Lower leg skin (tissue), 4 donors: ENCODE measurements around the gene ARHGAP24. TPM values are rescaled to one million over a fixed set of nuclear protein-coding genes. Genes with fewer than 3 reads are reported as not detected.

Experiments
- DNase-seq, 2 donors: peaks; one replicate each; pipeline ENCODE4 v3.0.0-alpha.2; 2019; ENCODE audit warnings: low spot score in 2 of 2
- H3K4me3 ChIP-seq: fragments of 200-600 bp; sonication (generic); 2 replicates; pipeline ENCODE4 v1.5.1; 2017; ENCODE audit warnings: mild to moderate bottlenecking, low read depth; ENCODE audit not compliant: poor library complexity, severe bottlenecking
- POLR2A ChIP-seq, 2 donors: fragments of 450-650 bp; IDR thresholded peaks; one replicate each; pipeline ENCODE4 v1.6.1; 2016 to 2017; ENCODE audit warnings: antibody characterized with exemption in 2 of 2, mild to moderate bottlenecking in 1 of 2, moderate library complexity in 1 of 2
- WGBS, 2 donors: methylation state at CpG; one replicate each; pipeline ENCODE4 v1.1.5; 2018; 5-methylcytosine and 5-hydroxymethylcytosine counted together
- intact Hi-C: fragments of 100-400 bp; cut with DNase I; formaldehyde crosslinking; loops from one replicate; pipeline ENCODE4 v1.15.0; 2023; ENCODE audit warnings: low total_unique reads
- total RNA-seq, 4 donors: library from RNA; depleted of rRNA; stranded (reverse); fragments of >200 nt; gene quantifications; one replicate each; pipeline ENCODE4 v1.1.0, GENCODE V29; 2016
- TF ChIP-seq, protein P1 (sequence below), 3 donors: fragments of 450-650 bp; IDR thresholded peaks; one replicate each; pipeline ENCODE4 v1.5.1; 2016; ENCODE audit warnings: antibody characterized with exemption in 3 of 3, mild to moderate bottlenecking in 3 of 3, moderate library complexity in 2 of 3

ARHGAP24 gene
- total RNA-seq, 4 donors from 2014 or later = 13.1 to 58.4 (median 24.0) TPM

- no peak for TF ChIP-seq POLR2A (IDR thresholded peaks at IDR 0.05)
- TF ChIP-seq, protein P1, sequence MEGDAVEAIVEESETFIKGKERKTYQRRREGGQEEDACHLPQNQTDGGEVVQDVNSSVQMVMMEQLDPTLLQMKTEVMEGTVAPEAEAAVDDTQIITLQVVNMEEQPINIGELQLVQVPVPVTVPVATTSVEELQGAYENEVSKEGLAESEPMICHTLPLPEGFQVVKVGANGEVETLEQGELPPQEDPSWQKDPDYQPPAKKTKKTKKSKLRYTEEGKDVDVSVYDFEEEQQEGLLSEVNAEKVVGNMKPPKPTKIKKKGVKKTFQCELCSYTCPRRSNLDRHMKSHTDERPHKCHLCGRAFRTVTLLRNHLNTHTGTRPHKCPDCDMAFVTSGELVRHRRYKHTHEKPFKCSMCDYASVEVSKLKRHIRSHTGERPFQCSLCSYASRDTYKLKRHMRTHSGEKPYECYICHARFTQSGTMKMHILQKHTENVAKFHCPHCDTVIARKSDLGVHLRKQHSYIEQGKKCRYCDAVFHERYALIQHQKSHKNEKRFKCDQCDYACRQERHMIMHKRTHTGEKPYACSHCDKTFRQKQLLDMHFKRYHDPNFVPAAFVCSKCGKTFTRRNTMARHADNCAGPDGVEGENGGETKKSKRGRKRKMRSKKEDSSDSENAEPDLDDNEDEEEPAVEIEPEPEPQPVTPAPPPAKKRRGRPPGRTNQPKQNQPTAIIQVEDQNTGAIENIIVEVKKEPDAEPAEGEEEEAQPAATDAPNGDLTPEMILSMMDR (IDR thresholded peaks at IDR 0.05) = no peak
- H3K4me3 ChIP-seq = no peak overlapping the region
- intact Hi-C loops = no loop called here
- no peak for DNase-seq
- WGBS, 2 donors = 65 to 71% methylated on average over 3 of the region's 3 CpGs
Measured at GRCh38 chr4:85793233-85793585, 318.3 kb downstream of the ARHGAP24 start.

DNA sequence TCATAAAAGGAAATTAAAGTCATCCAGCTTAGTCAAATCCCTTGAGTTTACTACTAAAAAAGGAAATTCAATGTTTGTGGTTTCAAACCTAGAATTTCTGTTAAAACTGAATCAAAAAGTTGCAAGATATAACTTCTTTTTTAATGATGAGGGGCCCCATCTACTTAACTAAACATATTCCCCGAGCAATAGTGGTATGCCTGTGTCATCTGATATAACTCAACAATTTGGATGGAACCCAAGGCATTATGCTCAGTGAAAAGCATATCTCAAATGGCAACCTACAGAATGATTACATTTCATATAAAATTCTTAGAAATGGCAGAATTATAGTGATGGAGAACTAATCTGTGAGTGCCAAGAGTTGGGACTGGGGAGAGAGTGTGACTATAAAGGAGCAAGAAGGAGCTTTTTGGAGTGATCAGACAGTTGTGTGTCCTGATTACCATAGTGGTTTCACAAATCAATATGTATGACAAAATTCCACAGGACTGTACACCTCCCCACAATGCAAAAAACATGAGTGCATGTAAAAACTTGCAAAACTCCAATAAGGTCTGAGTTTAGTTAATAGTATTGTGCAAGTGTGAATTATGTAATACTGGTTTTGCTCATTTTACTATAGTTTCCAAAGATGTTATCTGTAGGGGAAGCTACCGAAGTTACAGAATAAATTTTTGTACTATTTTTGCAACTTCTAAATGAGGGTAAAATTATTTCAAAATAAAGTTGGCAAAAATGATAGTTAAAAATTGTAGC is 323.2 kb downstream of the ARHGAP24 start:
- intact Hi-C loops = no loop called here
- no peak overlapping the region for H3K4me3 ChIP-seq
- no peak for DNase-seq
- no peak for TF ChIP-seq POLR2A (IDR thresholded peaks at IDR 0.05)
- TF ChIP-seq, protein P1 (IDR thresholded peaks at IDR 0.05) = no peak
- WGBS, 2 donors = 63 to 66% methylated on average over 2 of the region's 2 CpGs

DNA sequence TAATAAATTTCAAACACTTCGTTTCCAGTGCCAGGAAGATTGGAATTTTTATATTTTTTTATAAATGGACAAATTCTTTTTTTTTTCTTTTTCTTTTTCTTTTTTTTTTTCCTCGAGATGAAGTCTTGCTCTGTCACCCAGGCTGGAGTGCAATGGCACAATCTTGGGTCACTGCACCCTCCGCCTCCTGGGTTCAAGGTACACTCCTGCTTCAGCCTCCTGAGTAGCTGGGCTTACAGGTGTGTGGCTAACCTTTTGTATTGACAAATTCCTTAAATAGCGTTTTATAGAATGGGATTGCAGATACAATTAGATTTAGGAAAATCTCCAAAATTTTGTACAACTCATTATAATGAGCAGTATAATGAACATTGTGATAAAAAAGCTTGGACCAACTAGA is 328.9 kb downstream of the ARHGAP24 start:
- DNase-seq = no peak
- 71 to 77% methylated on average over 4 of the region's 4 CpGs for WGBS, 2 donors
- intact Hi-C loops = no loop called here
- TF ChIP-seq, protein P1 (IDR thresholded peaks at IDR 0.05) = no peak
- TF ChIP-seq POLR2A (IDR thresholded peaks at IDR 0.05) = no peak
- no peak overlapping the region for H3K4me3 ChIP-seq

GRCh38 chr4:85805891-85806290 is 330.9 kb downstream of the ARHGAP24 start:
- intact Hi-C loops = no loop called here
- no peak for TF ChIP-seq POLR2A (IDR thresholded peaks at IDR 0.05)
- TF ChIP-seq, protein P1 (IDR thresholded peaks at IDR 0.05) = no peak
- H3K4me3 ChIP-seq = no peak overlapping the region
- no peak for DNase-seq
- 56 to 57% methylated on average over 1 of the region's 1 CpG for WGBS, 2 donors

DNA sequence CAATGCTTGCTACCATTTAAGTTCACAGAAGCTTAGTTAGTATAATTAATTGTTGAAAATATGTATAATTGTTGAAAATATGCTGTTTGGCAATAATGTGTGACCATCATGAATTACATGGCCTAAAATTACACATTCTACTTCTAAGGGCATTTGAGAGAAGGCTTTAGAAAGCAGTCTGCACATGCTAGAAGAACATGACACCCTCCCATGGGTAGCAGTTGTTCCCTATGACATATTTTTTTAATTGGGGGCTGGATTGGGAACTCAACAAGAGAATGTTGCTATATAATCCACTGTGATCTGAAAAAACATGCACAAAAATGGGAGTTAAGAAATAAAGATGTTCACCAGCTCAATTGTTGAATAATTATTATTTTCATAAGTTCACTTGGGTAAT is 331.4 kb downstream of the ARHGAP24 start:
- TF ChIP-seq POLR2A (IDR thresholded peaks at IDR 0.05) = no peak
- TF ChIP-seq, protein P1 (IDR thresholded peaks at IDR 0.05) = no peak
- no peak for DNase-seq
- no peak overlapping the region for H3K4me3 ChIP-seq
- intact Hi-C loops = no loop called here
